Measurements from ENCODE around the gene CLSTN2. TPM values are rescaled to one million over a fixed set of nuclear protein-coding genes. Genes with fewer than 3 reads are reported as not detected.
A peak's percentile ranks its signal among the peaks of the same experiment; 100 is the strongest.

The CLSTN2 gene
- total and polyA plus RNA-seq, 2 of the 4 experiments (the other 2 are of a cell fraction), result under 0.01 to 0.07 TPM

GRCh38 chr3:140563206-140563760 is 628.3 kb downstream of the CLSTN2 start:
- Histone ChIP-seq H3K9ac (ENCODE audit: low read depth, low read length) (no peak overlapping the region), H3K18ac (ENCODE audit: low read depth, low read length) (no peak overlapping the region), H3K9me3 (ENCODE audit: control insufficient read depth, insufficient read depth, low read length) (peaks cover 18% of the 10 kb centered on the region), H3K4ac (ENCODE audit: low read depth, low read length) (no peak overlapping the region), H3K4me2 (ENCODE audit: low read depth, low read length) (no peak overlapping the region), H3K36me3 (ENCODE audit: control insufficient read depth, insufficient read depth, low read length) (no peaks in the 10 kb centered on the region), H2BK15ac (ENCODE audit: low read depth, low read length) (no peak overlapping the region), H3K79me1 (ENCODE audit: low read depth in 1 of 2, low read length in 2 of 2) (no peaks in the 10 kb centered on the region), H3K4me3 (ENCODE audit: insufficient read depth, low read depth, low read length) (no peak overlapping the region), H3K27me3 (ENCODE audit: control insufficient read depth, insufficient read depth, low read length) (no peaks in the 10 kb centered on the region), H2BK5ac (ENCODE audit: low read depth, low read length, poor library complexity, severe bottlenecking) (no peak overlapping the region), H2BK20ac (ENCODE audit: low read depth, low read length) (no peak overlapping the region), H3K27ac (ENCODE audit: insufficient read depth, low read length) (no peak overlapping the region), H2AK9ac (replicated peaks; ENCODE audit: low read depth, low read length, poor library complexity) (no peak overlapping the region), H4K20me1 (ENCODE audit: insufficient read depth, low read length) (no peaks in the 10 kb centered on the region), H2AFZ (replicated peaks; ENCODE audit: low read length, poor library complexity) (no peak overlapping the region), H4K91ac (ENCODE audit: insufficient read depth, low read depth, low read length) (no peak overlapping the region), H4K8ac (ENCODE audit: low read depth in 2 of 2, low read length in 2 of 2) (no peak overlapping the region), H3K9me1 (ENCODE audit: insufficient read depth, low read length) (no peaks in the 10 kb centered on the region), H2AK5ac (ENCODE audit: low read depth, low read length) (no peak overlapping the region), H3K14ac (replicated peaks; ENCODE audit: low read depth, low read length) (no peak overlapping the region), H4K5ac (ENCODE audit: low read depth, low read length) (no peak overlapping the region), H3K56ac (ENCODE audit: extremely low read depth, insufficient read depth, low read length) (no peak overlapping the region), H3K4me1 (ENCODE audit: control insufficient read depth, insufficient read depth, low read length) (no peaks in the 10 kb centered on the region), H2BK120ac (ENCODE audit: low read depth, low read length) (no peak overlapping the region), H3K23ac (ENCODE audit: low read depth, low read length) (no peak overlapping the region)
- CTCF ChIA-PET, result no interaction called here
- in situ Hi-C loops (cut with MboI; ENCODE audit: low sequenced_read_pairs) (no loop called here), intact Hi-C loops (cut with micrococcal nuclease) (no loop called here), dilution Hi-C loops (cut with HindIII; ENCODE audit: low sequenced_read_pairs, unreplicated experiment) (no loop called here)
- TF ChIP-seq NFE2L2 (IDR thresholded peaks at IDR 0.05; ENCODE audit: low read depth, low read length), result no peak
- TF ChIP-seq CEBPB (IDR thresholded peaks at IDR 0.05; ENCODE audit: low read depth, low read length), result peak; percentile 52; the same call in 1 of the 2 replicates
- no TSS peak for BruUV-seq (replicated peaks)
- POLR2A ChIA-PET (ENCODE audit: unreplicated experiment), result no interaction called here
- DNase-seq, result no peak
- WGBS, 2 experiments (ENCODE audit: extremely low coverage in 2 of 2, insufficient read length in 1 of 2), result no CpG with 5 or more reads among the region's 7 CpGs
- ATAC-seq (ENCODE audit: low read depth), result no peak

Data from IMR-90 (cell line).